HG03025 (cell line): ENCODE results near the gene PRKCQ.

Experiments used
- ATAC-seq: cut with Tn5 transposase; IDR thresholded peaks from one replicate; pipeline ENCODE4 v1.9.1; 2021; ENCODE audit warnings: mild to moderate bottlenecking, moderate library complexity; ENCODE audit not compliant: unreplicated experiment, low FRiP score

Gene PRKCQ

DNA sequence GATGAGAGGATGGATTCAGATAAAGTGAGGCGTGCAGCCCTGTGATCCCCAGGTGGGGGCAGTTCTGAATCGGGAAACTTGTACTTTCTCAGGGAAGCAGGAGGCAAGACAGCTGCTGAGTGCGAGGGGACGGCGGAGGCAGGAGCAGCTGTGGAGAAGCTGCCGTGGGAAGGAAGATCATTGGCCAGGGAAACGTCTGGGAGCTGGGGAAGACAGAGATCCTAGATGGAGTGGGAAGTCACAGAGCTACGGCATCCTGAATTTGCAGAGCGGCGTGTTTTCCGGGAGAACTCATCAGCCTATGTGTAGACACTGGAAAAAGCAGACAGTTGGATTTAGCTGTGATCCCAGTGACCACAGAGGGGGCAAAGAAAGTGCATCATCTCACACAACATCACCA lies 9.2 kb downstream of the PRKCQ start:
- ATAC-seq = no peak

- no peak for ATAC-seq
Measured at GRCh38 chr10:6569259-6569658, 10.8 kb downstream of the PRKCQ start.

DNA sequence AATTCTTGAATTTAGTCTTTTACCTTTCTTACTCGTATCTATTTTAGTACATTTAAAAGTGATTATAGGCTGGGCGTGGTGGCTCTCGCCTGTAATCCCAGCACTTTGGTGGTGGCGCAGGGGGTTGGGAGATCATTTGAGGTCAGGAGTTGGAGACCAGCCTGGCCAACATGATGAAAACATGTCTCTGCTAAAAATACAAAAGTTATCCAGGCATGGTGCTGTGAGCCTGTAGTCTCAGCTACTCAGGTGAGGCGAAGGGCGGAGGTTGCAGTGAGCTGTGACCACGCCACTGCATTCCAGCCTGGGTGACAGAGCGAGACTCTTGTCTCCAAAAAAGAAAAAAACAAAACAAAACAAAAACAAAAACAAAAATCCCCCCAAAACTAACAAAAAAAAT lies 12.2 kb downstream of the PRKCQ start:
- ATAC-seq = no peak

DNA sequence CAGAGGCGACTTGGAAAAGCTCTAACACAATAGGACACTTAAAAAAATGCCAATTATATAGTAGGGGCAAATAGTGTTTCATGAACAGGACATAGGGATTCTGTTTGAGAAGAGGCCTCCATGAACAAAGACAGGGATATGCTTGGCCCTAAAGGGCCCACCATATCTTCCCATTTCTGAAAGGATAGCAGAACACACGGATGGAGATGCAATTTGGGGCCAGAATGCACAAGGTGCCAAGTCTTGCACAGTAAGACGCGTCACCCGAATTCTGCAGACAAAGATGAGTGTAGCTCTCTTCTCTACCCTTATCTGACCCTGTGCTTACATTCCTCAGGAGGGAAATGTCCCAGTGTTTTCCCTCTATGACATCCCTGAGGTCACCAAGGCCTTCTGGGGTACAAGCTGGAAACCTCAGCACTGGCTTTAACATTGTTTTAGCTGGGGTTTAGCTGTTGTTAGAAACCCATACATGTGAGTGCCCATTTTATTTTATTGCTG lies 12.8 kb downstream of the PRKCQ start:
- ATAC-seq = no peak

DNA sequence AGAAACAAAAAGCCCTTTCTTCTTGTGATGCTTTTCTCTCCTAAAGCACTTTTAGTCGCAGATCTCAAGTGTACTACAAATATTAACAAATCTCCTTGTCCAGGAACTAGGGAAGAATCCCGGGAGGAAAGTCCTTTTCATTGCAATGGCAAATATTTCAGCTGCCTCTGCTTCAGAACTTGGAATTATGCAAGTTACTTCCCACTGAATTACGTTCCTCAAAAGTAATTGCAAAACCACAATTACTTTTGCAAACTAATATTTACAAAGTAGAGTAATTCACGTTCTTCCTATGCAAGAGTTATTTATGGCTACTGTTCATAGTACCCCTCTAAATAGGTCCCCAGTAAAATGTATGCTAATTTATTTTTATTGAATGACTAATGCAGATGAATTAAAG lies 14.5 kb downstream of the PRKCQ start:
- ATAC-seq = no peak

GRCh38 chr10:6564367-6564766 lies 15.7 kb downstream of the PRKCQ start:
- ATAC-seq = no peak

GRCh38 chr10:6563731-6564130 lies 16.3 kb downstream of the PRKCQ start:
- ATAC-seq = no peak

DNA sequence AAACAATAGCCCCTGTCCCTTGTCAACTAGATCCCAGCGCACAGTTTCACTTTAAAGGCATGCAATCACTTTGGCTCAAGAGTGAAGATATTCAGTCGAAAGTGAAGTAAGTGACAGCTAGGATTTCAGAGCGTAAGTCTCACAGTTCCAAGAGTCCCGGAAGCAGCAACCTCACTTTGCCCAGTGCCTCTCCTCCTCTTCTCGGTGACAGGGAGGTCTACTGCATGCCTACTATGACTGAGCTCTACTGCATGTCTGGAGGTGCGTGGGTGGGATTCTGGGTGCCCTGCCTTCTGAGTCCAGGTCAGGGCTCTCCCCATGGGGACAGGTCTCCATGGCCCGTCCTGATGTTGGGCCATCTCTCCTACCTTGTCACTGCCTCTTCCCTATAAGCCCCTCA lies 17.0 kb downstream of the PRKCQ start:
- ATAC-seq = no peak

DNA sequence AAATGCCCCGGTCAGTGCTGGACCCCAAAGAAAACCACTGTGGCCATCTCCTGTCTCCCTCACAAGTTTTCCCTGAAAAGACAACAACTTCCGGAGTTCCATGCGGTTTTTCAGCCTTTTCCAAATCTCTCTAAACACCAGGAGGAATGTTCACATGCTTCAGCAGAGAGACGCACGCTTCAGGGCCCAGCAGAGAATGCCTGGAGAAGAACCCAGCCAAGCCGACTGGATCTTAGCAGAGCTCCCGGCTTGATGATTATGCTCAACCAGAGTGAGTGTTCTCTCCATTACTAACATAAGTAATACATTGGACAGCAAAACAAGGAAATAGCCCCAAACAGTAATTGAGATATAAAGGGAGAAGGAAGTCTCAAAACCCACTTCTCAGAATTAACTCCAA lies 17.9 kb downstream of the PRKCQ start:
- ATAC-seq = no peak

GRCh38 chr10:6561552-6561951 lies 18.5 kb downstream of the PRKCQ start:
- no peak for ATAC-seq

- no peak for ATAC-seq
Measured at GRCh38 chr10:6558759-6559461, 21.2 kb downstream of the PRKCQ start.

DNA sequence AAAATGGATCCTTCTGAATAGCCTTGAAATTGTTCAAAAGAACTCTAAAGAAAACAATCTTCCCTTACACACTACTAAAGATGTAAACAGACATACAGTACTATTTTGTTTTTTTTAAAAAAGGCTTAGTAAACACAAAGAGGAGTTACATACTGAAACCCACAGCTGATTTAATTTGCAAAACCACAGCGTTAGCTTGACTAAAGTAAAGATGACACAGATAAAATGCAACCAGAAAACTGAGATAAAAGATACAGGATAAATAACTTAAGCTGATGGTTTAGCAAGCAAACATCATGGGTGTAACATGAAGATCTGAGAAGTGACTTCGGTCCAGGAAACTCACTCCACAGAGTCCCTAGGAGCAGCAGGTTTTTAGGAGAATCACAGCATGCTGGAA lies 21.8 kb downstream of the PRKCQ start:
- ATAC-seq = no peak

- ATAC-seq = no peak
Measured at GRCh38 chr10:6553937-6554336, 26.1 kb downstream of the PRKCQ start.

- ATAC-seq = no peak
Measured at GRCh38 chr10:6543431-6544005, 36.6 kb downstream of the PRKCQ start.

DNA sequence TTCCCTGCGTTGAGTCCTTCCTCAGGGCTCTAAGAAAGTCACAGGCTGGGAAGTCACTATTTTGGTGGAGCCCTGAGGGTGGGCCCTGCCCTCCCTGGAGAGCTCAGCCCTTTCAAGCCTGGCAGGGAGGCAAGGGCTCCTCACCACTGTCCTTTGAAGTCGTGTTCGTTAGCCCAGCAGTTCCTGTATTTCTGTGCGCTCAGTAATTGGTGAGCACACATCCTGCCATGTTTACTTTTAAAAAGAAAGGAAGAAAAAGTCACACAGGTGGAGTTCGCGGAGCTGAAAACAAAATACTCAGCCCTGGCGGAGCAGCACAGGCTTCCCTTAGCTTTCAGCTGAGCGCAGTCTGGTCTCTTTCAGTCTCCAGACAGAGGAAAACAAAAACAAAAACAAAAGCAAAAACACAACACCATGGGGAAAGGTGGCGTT lies 37.1 kb downstream of the PRKCQ start:
- no peak for ATAC-seq

DNA sequence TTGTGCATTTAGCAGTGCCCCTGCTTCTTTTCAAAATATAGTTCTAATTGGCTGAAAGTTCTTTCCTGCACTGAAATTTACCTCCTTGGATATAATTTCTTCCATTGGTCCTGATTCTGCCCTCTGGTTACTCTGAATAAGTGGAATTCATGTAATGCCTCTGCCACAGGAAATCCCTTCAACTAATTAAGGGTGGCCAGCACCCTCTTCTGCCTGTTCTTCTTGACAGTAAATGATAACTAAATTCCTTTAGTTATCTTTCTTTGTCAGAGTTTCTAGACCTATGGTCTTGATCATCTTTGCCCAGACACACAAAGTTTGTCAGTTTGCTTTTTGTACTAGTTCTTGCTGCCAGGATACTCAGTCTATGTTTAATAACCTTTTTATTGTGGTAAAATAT lies 40.2 kb downstream of the PRKCQ start:
- no peak for ATAC-seq

- ATAC-seq = no peak
Measured at GRCh38 chr10:6537770-6538169, 42.3 kb downstream of the PRKCQ start.

DNA sequence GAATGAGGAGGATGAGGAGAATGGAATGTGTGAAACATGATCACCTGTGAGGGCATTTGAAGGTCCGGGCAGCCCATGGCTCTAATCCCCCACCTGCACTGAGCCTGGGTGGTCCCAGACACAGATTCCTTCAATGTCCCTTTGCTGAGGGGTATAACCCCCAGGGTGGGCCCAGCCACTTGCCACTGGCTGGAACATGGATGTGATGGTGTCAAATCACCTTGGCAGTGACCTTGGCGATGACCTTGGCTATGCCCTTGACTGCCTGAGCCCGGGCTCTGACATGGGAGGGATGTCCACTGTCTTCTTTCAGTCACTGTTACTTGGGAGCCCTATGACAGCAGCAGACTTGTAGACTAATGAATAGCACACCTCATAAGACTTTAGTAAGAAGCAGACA lies 44.0 kb downstream of the PRKCQ start:
- ATAC-seq = no peak

- ATAC-seq = no peak
Measured at GRCh38 chr10:6535156-6535764, 44.8 kb downstream of the PRKCQ start.

DNA sequence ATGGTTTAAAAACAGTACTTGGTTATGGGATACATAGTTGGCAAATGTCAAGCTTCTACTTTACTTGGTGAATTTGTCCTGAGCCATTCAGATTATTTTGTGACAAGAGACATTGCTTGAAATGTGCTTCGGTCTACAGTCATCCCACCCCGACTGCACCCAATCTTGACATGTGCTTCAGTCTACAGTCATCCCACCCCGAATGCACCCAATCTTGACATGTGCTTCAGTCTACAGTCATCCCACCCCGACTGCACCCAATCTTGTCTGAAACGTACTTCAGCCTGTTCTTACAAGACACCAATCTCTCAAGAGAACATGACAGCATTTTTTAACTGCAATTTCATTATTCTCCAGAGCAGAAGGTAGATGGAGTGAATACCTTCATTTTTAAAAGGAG lies 47.8 kb downstream of the PRKCQ start:
- ATAC-seq = no peak

DNA sequence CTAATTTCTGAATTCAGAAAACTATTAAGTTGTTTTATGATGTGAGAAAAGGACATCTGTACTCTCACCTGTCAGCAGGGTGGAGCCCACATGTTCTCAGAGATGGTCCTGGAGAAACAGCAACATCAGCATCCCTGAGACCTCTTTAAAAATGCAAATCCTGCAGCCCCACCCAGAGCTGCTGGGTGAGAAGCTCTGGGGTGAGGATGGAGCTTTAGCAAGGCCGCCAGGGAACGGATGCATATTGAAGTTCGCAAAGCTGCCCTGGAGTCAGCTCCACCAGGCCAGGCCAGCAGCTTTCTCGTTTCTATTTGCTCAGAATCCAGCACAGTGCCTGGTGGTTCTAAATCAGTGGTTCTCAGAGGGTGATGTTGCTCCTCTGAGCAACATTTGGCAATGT lies 49.1 kb downstream of the PRKCQ start:
- ATAC-seq = no peak
